ENCODE results near the gene HAPLN1. TPM values are rescaled to one million over a fixed set of nuclear protein-coding genes. Genes with fewer than 3 reads are reported as not detected.

Gene HAPLN1
- total and polyA plus RNA-seq, 2 of the 8 experiments (the other 6 are each of a cell fraction or from before 2014, with no cell fraction given): 0.56 to 2.1 TPM

DNA sequence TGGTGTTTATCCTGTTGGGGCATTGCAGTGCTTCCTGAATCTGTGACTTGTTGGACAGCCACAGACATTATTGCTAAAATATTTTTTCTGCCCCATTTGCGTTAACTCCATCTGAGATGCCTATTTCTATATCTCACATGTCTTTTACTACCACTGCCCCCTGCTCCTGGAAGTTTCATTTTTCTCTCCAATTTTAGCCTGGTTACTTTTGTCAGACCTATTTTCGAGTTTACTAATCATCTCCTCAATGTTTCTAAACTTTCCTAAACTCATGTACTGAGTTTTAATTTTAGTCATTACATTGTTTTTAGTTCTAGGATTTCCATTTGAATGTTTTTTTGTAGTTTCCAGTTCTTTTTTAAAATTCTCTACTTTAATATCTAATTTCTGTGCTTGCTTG, 17.6 kb downstream of the HAPLN1 start:
- Histone ChIP-seq H4K20me1 (replicated peaks in 1 of 2; ENCODE audit: control insufficient read depth in 1 of 2, insufficient read depth in 2 of 2, low read length in 2 of 2) (no peaks in the 10 kb centered on the region), H4K91ac (replicated peaks; ENCODE audit: insufficient read length, low read length) (no peak overlapping the region), H3K9ac (replicated peaks in 1 of 4; ENCODE audit: extremely low read depth in 1 of 4, low read depth in 3 of 4, low read length in 3 of 4) (no peak overlapping the region), H2BK5ac (ENCODE audit: low read depth, low read length) (no peak overlapping the region), H3K18ac (ENCODE audit: extremely low read depth, low read length) (no peak overlapping the region), H3K4ac (replicated peaks; ENCODE audit: insufficient read length, low read depth, low read length) (no peak overlapping the region), H2BK20ac (ENCODE audit: low read length) (no peak overlapping the region), H2BK120ac (replicated peaks; ENCODE audit: low read depth, low read length) (no peak overlapping the region), H3K79me2 (ENCODE audit: control insufficient read depth in 1 of 2, insufficient read depth in 2 of 2, low read length in 2 of 2) (no peaks in the 10 kb centered on the region), H4K8ac (ENCODE audit: extremely low read depth, insufficient read depth, low read length) (no peak overlapping the region), H3K23me2 (ENCODE audit: low read depth, low read length) (no peaks in the 10 kb centered on the region), H3K14ac (ENCODE audit: insufficient read length) (no peak overlapping the region), H2AK5ac (ENCODE audit: low read depth, low read length) (no peak overlapping the region), H4K5ac (ENCODE audit: insufficient read length, low read depth, low read length) (no peak overlapping the region), H3K4me3 (ENCODE audit: extremely low read depth in 1 of 4, insufficient read depth in 2 of 4, low read depth in 3 of 4, low read length in 4 of 4) (no peak overlapping the region), H2BK12ac (ENCODE audit: low read depth, low read length) (no peak overlapping the region), H3K79me1 (ENCODE audit: low read depth, low read length) (no peaks in the 10 kb centered on the region), H3K4me1 (replicated peaks in 1 of 4; ENCODE audit: control insufficient read depth in 3 of 4, insufficient read depth in 4 of 4, low read length in 3 of 4) (no peaks in the 10 kb centered on the region), H3K27ac (ENCODE audit: low read depth, low read length) (no peak overlapping the region), H3K23ac (ENCODE audit: insufficient read length) (no peak overlapping the region), H2AFZ (ENCODE audit: low read length) (no peak overlapping the region), H3K27me3 (replicated peaks in 1 of 4; ENCODE audit: control insufficient read depth in 3 of 4, extremely low read depth in 1 of 4, insufficient read depth in 3 of 4, low read length in 3 of 4) (no peaks in the 10 kb centered on the region), H3K4me2 (ENCODE audit: insufficient read depth in 1 of 2, low read depth in 2 of 2, low read length in 2 of 2) (no peak overlapping the region), H3K56ac (replicated peaks; ENCODE audit: insufficient read length, low read depth, low read length) (no peak overlapping the region), H3K36me3 (ENCODE audit: control insufficient read depth in 2 of 4, insufficient read depth in 4 of 4, low read length in 3 of 4) (no peaks in the 10 kb centered on the region), H2BK15ac (ENCODE audit: low read length) (no peak overlapping the region), H3K9me3 (ENCODE audit: insufficient read depth in 2 of 2, low read depth in 1 of 2, low read length in 1 of 2) (peaks cover 0 to 3% of the 10 kb centered on the region in 2 experiments; a peak in 2 of 4 replicates)
- ChIA-PET POLR2A (ENCODE audit: partially characterized antibody) (no interaction called here), CTCF (ENCODE audit: partially characterized antibody) (interaction anchor here (1.1 to 2.6 kb wide), 2 partner anchors 9 to 15 kb away, joined by 4 to 17 read pairs; no protein-coding TSS in a partner anchor)
- no peak for DNase-seq (ENCODE audit: low read depth in 1 of 2, low spot score in 2 of 2)
- WGBS, 2 experiments (ENCODE audit: extremely low coverage in 1 of 2, insufficient coverage in 1 of 2, insufficient read length in 1 of 2, insufficient replicate concordance in 2 of 2, low coverage in 1 of 2, low lambda C conversion rate in 2 of 2, missing lambda C conversion rate in 1 of 2): 87% methylated on average over 2 of the region's 2 CpGs; no CpG with 5 or more reads in 1 of the 2 experiments
- FAIRE-seq: no peak
- no peak for TF ChIP-seq ASH2L (IDR thresholded peaks at IDR 0.05; ENCODE audit: low read length)
